Ovary (tissue), 9 donors: ENCODE results near the gene CNP. TPM values are rescaled to one million over a fixed set of nuclear protein-coding genes. Genes with fewer than 3 reads are reported as not detected.

Experiments
- DNase-seq, 5 donors: peaks; one replicate each; pipeline ENCODE4 v3.0.0-alpha.2; 2019 to 2020
- H3K27ac ChIP-seq, 2 donors: fragments of 200-600 bp; one replicate each; pipeline versions ENCODE4 v1.5.1 to v1.8.0; 2019 to 2022
- H3K27me3 ChIP-seq: fragments of 200-600 bp; one replicate; pipeline ENCODE4 v1.8.0; 2022
- H3K36me3 ChIP-seq: fragments of 200-600 bp; sonication (generic); one replicate; pipeline ENCODE4 v1.5.1; 2019
- H3K4me1 ChIP-seq: one replicate; pipeline ENCODE4 v1.8.1; 2013; ENCODE audit warnings: mild to moderate bottlenecking, moderate library complexity; ENCODE audit not compliant: insufficient read depth
- H3K4me3 ChIP-seq: fragments of 200-600 bp; sonication (generic); one replicate; pipeline ENCODE4 v1.5.1; 2017
- H3K9me3 ChIP-seq, 2 donors: fragments of 200-600 bp in 1 of 2; sonication (generic) in 1 of 2; one replicate each; pipeline versions ENCODE4 v1.5.1 to v1.8.1; 2013 to 2019; ENCODE audit warnings: mild to moderate bottlenecking in 1 of 2, moderate library complexity in 1 of 2
- EP300 ChIP-seq: sonication (generic); formaldehyde crosslinking; IDR thresholded peaks from one replicate; pipeline ENCODE4 v1.6.1; 2017; ENCODE audit warnings: antibody characterized with exemption
- POLR2A ChIP-seq: fragments of 450-650 bp; IDR thresholded peaks from one replicate; pipeline ENCODE4 v1.6.1; 2017; ENCODE audit warnings: antibody characterized with exemption, mild to moderate bottlenecking, moderate library complexity
- WGBS, 3 donors: extraction: QIAGEN DNeasy Blood & Tissue Kit in 1 of 3; methylation state at CpG; one replicate each; pipeline versions ENCODE4 v1.1.5 to v1.1.7; 2013 to 2017; 5-methylcytosine and 5-hydroxymethylcytosine counted together
- intact Hi-C, 4 donors: fragments of 100-400 bp; cut with DNase I; formaldehyde crosslinking; loops; one replicate each; pipeline versions ENCODE4 v1.11.0 to v1.15.1; 2022 to 2023
- polyA plus RNA-seq, 2 donors: library from polyadenylated mRNA; stranded (reverse); fragments of 200-250 nt in 1 of 2; fragments of 350-450 nt in 1 of 2; fragmentation: Illumina TruSeq in 1 of 2; extraction: RNeasy Lipid Tissue Mini Kit (QIAGEN cat#74804) in 1 of 2; gene quantifications; one replicate each; pipeline ENCODE4 v1.2.3, GENCODE V29; 2013 to 2014
- total RNA-seq, 7 donors: library from RNA; depleted of rRNA in 2 of 7; stranded (reverse); fragments of >200 nt in 2 of 7; fragmentation: NEBNext Ultra II Directional in 3 of 7; extraction: Animal tissue kit (Norgen Biotek cat#: 25700) in 3 of 7; gene quantifications; one replicate each; pipeline versions ENCODE4 v1.1.0 to v1.2.4, GENCODE V29; 2016 to 2023
- TF ChIP-seq, protein P1 (sequence below), 3 donors: fragments of 450-650 bp in 2 of 3; fragments of 200-600 bp in 1 of 3; IDR thresholded peaks; one replicate each; pipeline versions ENCODE4 v1.5.1 to v1.8.0; 2016 to 2022; ENCODE audit warnings: antibody characterized with exemption in 3 of 3, mild to moderate bottlenecking in 1 of 3
- donor health status: DM: no; HTN: no; CAD: no; lungs with moderate emphysema.
- donor health status: DM: no; HTN: no; CAD: no.
- donor health status: Bipolar disorder and iron deficiency.
- donor health status: DM: yes; HTN: yes; CAD: no.
- donor health status: DM: no; HTN: no; CAD: no.
- donor health status: DM: yes; HTN: yes; CAD: no.

CNP gene
- total and polyA plus RNA-seq, 9 donors, result 30.5 to 88.9 (median 74.1) TPM

- DNase-seq, result peak in 1 of 5 donors; percentile 46
- Histone ChIP-seq H3K4me1 (peaks cover 6% of the 10 kb centered on the region), H3K27ac (peak overlapping the region in 1 of 2 donors; percentile 76), H3K27me3 (no peaks in the 10 kb centered on the region), H3K4me3 (no peak overlapping the region), H3K9me3 (no peaks in the 10 kb centered on the region), H3K36me3 (no peaks in the 10 kb centered on the region)
- WGBS, 3 donors, result 80 to 86% (median 85%) methylated on average over 5 of the region's 5 CpGs
- intact Hi-C loops, result loop anchor here in 1 of 4 donors (5.0 kb wide), 1 partner anchor 603 kb away; the partner anchor contains the start of gene PSMC3IP
- TF ChIP-seq, protein P1, sequence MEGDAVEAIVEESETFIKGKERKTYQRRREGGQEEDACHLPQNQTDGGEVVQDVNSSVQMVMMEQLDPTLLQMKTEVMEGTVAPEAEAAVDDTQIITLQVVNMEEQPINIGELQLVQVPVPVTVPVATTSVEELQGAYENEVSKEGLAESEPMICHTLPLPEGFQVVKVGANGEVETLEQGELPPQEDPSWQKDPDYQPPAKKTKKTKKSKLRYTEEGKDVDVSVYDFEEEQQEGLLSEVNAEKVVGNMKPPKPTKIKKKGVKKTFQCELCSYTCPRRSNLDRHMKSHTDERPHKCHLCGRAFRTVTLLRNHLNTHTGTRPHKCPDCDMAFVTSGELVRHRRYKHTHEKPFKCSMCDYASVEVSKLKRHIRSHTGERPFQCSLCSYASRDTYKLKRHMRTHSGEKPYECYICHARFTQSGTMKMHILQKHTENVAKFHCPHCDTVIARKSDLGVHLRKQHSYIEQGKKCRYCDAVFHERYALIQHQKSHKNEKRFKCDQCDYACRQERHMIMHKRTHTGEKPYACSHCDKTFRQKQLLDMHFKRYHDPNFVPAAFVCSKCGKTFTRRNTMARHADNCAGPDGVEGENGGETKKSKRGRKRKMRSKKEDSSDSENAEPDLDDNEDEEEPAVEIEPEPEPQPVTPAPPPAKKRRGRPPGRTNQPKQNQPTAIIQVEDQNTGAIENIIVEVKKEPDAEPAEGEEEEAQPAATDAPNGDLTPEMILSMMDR (IDR thresholded peaks at IDR 0.05), result no peak
- no peak for TF ChIP-seq POLR2A
- TF ChIP-seq EP300, result no peak
Observed at GRCh38 chr17:41974658-41975057, 8.1 kb downstream of the CNP start.

DNA sequence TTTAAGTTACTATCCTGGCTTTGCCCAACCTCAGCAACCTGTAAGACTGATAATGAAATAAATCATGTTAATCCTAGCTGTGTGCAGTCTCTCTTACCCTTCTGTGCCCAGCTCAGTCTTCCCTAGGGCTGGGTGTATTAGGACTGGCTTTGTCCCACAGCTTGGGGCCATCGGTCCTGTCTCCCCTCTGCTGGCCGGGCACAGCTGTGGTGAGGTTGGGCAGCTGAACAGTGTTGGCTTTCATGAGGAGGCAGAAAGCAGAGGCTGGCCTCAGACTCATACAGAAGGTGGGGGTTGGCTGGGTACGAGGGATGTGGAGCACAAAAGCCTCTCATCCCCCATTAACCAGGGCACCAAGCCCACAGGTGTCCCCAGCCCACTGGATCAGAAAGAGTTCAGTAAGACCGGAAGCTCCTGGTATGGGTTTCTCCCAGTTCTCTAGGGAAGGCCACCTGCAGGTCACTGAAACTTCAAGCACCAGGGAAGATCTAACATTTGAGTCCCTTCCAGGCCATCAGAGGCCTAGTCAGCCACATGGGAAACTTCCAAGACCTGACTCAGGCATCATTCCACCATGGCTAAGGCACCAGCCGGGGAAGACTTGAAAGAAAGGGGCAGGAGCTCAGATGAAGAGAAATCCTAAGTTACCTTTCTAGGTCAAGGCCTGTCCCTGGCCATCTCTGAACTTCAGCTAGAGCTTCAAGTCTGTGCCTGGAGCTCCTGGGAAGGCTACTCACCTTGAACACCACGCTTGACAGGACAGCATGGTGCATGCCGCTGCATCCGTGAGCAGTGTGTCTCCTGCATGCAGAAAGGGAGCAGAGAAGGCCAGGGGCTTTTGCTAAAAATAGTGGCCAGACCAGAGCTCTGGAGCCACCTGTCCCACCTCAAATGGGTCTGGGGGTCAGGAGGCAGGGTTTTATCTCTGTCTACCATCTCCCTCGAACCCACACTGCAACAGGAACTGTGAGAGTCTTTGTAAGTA is 8.8 kb downstream of the CNP start:
- H3K27ac ChIP-seq, result peak overlapping the region in 1 of 2 donors; percentile 76
- intact Hi-C loops, result no loop called here
- H3K4me3 ChIP-seq, result no peak overlapping the region
- 79 to 85% (median 81%) methylated on average over 9 of the region's 9 CpGs for WGBS, 3 donors
- peaks cover 6% of the 10 kb centered on the region for H3K4me1 ChIP-seq
- TF ChIP-seq POLR2A (no peak), EP300 (no peak)
- TF ChIP-seq, protein P1 (IDR thresholded peaks at IDR 0.05), result no peak
- H3K9me3 ChIP-seq, result no peaks in the 10 kb centered on the region
- no peaks in the 10 kb centered on the region for H3K27me3 ChIP-seq
- no peak for DNase-seq
- no peaks in the 10 kb centered on the region for H3K36me3 ChIP-seq

GRCh38 chr17:41976142-41976768 is 9.7 kb downstream of the CNP start:
- peak; percentile 57 to 75 (median 67) for DNase-seq
- Histone ChIP-seq H3K4me1 (peaks cover 6% of the 10 kb centered on the region), H3K36me3 (no peaks in the 10 kb centered on the region), H3K4me3 (no peak overlapping the region), H3K9me3 (no peaks in the 10 kb centered on the region), H3K27me3 (no peaks in the 10 kb centered on the region), H3K27ac (peak overlapping the region; percentile 22 to 76)
- TF ChIP-seq POLR2A, result no peak
- no peak for TF ChIP-seq EP300
- TF ChIP-seq, protein P1 (IDR thresholded peaks at IDR 0.05), result no peak
- intact Hi-C loops, result no loop called here
- 19 to 31% (median 23%) methylated on average over 11 of the region's 11 CpGs for whole genome bisulfite sequencing, 3 donors

GRCh38 chr17:41977991-41978390 is 11.4 kb downstream of the CNP start:
- Histone ChIP-seq H3K4me1 (peaks cover 5% of the 10 kb centered on the region), H3K9me3 (no peaks in the 10 kb centered on the region), H3K4me3 (no peak overlapping the region), H3K27ac (no peak overlapping the region), H3K27me3 (no peaks in the 10 kb centered on the region), H3K36me3 (no peaks in the 10 kb centered on the region)
- DNase-seq, result peak in 1 of 5 donors; percentile 14
- 86 to 90% (median 89%) methylated on average over 4 of the region's 4 CpGs for WGBS, 3 donors
- intact Hi-C loops, result no loop called here
- TF ChIP-seq POLR2A, result no peak
- TF ChIP-seq, protein P1 (IDR thresholded peaks at IDR 0.05), result no peak
- no peak for TF ChIP-seq EP300
